Epidermal melanocyte (primary cell): Measurements from ENCODE around the gene LRRC7.

Experiments
- DNase-seq: peaks from one replicate; pipeline ENCODE4 v3.0.0; 2011; ENCODE audit warnings: low spot score; ENCODE audit not compliant: insufficient read length

Gene LRRC7

GRCh38 chr1:69567652-69568420 lies at the start of gene LRRC7:
Gene LRRC7, plus strand, starts transcription at chr1:69567922. Its CDS starts 718 bp downstream, at chr1:69568640.
- DNase-seq = no peak

GRCh38 chr1:69519006-69519405 lies 48.7 kb upstream of the LRRC7 start:
- no peak for DNase-seq

GRCh38 chr1:69520326-69520725 lies 47.4 kb upstream of the LRRC7 start:
- DNase-seq = no peak

- peak; percentile 28 for DNase-seq
Measured at GRCh38 chr1:69523032-69523431, 44.7 kb upstream of the LRRC7 start.

- no peak for DNase-seq
Measured at GRCh38 chr1:69523461-69523860, 44.3 kb upstream of the LRRC7 start.

GRCh38 chr1:69524015-69524414 lies 43.7 kb upstream of the LRRC7 start:
- no peak for DNase-seq

- no peak for DNase-seq
Measured at GRCh38 chr1:69527273-69527672, 40.4 kb upstream of the LRRC7 start.

GRCh38 chr1:69528376-69528775 lies 39.3 kb upstream of the LRRC7 start:
- no peak for DNase-seq

GRCh38 chr1:69533343-69533742 lies 34.4 kb upstream of the LRRC7 start:
- DNase-seq = no peak

- no peak for DNase-seq
Measured at GRCh38 chr1:69534829-69535228, 32.9 kb upstream of the LRRC7 start.

GRCh38 chr1:69535490-69535889 lies 32.2 kb upstream of the LRRC7 start:
- no peak for DNase-seq

GRCh38 chr1:69540052-69540451 lies 27.7 kb upstream of the LRRC7 start:
- no peak for DNase-seq

GRCh38 chr1:69551476-69552324 lies 16.0 kb upstream of the LRRC7 start:
- no peak for DNase-seq

GRCh38 chr1:69553726-69554125 lies 14.0 kb upstream of the LRRC7 start:
- DNase-seq = no peak

- no peak for DNase-seq
Measured at GRCh38 chr1:69568421-69569174, 876 bp downstream of the LRRC7 start.

- DNase-seq = no peak
Measured at GRCh38 chr1:69569175-69569541, 1.4 kb downstream of the LRRC7 start.

- no peak for DNase-seq
Measured at GRCh38 chr1:69569576-69570328, 2.0 kb downstream of the LRRC7 start.

- DNase-seq = no peak
Measured at GRCh38 chr1:69570356-69570755, 2.6 kb downstream of the LRRC7 start.

- DNase-seq = no peak
Measured at GRCh38 chr1:69572921-69573320, 5.2 kb downstream of the LRRC7 start.

- no peak for DNase-seq
Measured at GRCh38 chr1:69573911-69574310, 6.2 kb downstream of the LRRC7 start.

- DNase-seq = no peak
Measured at GRCh38 chr1:69585666-69586065, 17.9 kb downstream of the LRRC7 start.
